Heart right ventricle (tissue), 16 donors: ENCODE results near the gene FHOD3. TPM values are rescaled to one million over a fixed set of nuclear protein-coding genes. Genes with fewer than 3 reads are reported as not detected.

Source experiments
- ATAC-seq, 8 donors: fragments of 200-7000 bp; cut with Tn5 transposase; one replicate each; pipeline ENCODE4 v1.9.1; 2020; ENCODE audit warnings: mild to moderate bottlenecking in 8 of 8, moderate library complexity in 8 of 8, moderate number of reproducible peaks in 1 of 8
- DNase-seq, 2 donors: peaks; one replicate each; pipeline ENCODE4 v3.0.0-alpha.2; 2020
- H3K27ac ChIP-seq, 10 donors: fragments of 200-600 bp; sonication (generic) in 2 of 10; one replicate each; pipeline versions ENCODE4 v1.5.0 to v1.8.0; 2020 to 2022; ENCODE audit warnings: mild to moderate bottlenecking in 3 of 10
- H3K27me3 ChIP-seq, 7 donors: fragments of 200-600 bp; one replicate each; pipeline ENCODE4 v1.8.0; 2021 to 2022; ENCODE audit warnings: mild to moderate bottlenecking in 2 of 7
- H3K36me3 ChIP-seq, 9 donors: fragments of 200-600 bp; sonication (generic) in 1 of 9; one replicate each; pipeline versions ENCODE4 v1.5.0 to v1.8.0; 2020 to 2022; ENCODE audit warnings: mild to moderate bottlenecking in 2 of 9
- H3K4me1 ChIP-seq, 9 donors: fragments of 200-600 bp; sonication (generic) in 1 of 9; one replicate each; pipeline versions ENCODE4 v1.5.0 to v1.8.0; 2020 to 2022; ENCODE audit warnings: mild to moderate bottlenecking in 4 of 9
- H3K4me3 ChIP-seq, 10 donors: fragments of 200-600 bp; sonication (generic) in 2 of 10; one replicate each; pipeline versions ENCODE4 v1.5.0 to v1.8.0; 2020 to 2022; ENCODE audit warnings: mild to moderate bottlenecking in 7 of 10, moderate library complexity in 2 of 10
- H3K9me3 ChIP-seq, 11 donors: fragments of 200-600 bp in 10 of 11; sonication (generic) in 2 of 11; one replicate each; pipeline versions ENCODE4 v1.5.0 to v1.8.0; 2013 to 2022; ENCODE audit warnings: mild to moderate bottlenecking in 2 of 11, control low read depth in 1 of 11, moderate library complexity in 1 of 11
- WGBS, 2 donors: extraction: QIAGEN DNeasy Blood & Tissue Kit; methylation state at CpG; one replicate each; pipeline ENCODE4 v1.1.7; 2013; ENCODE audit warnings: inconsistent platforms in 1 of 2; 5-methylcytosine and 5-hydroxymethylcytosine counted together
- intact Hi-C, 10 donors: fragments of 100-400 bp; cut with DNase I; formaldehyde crosslinking; loops; one replicate each; pipeline versions ENCODE4 v1.11.1 to v1.14.2; 2022
- polyA plus RNA-seq, 2 donors: library from polyadenylated mRNA; stranded (reverse); fragments of 200-250 nt; gene quantifications; one replicate each; pipeline ENCODE4 v1.2.3, GENCODE V29; 2013
- total RNA-seq, 10 donors: library from RNA; stranded (reverse); fragmentation: NEBNext Ultra II Directional in 3 of 10; extraction: Animal tissue kit (Norgen Biotek cat#: 25700) in 3 of 10; gene quantifications; one replicate each; pipeline versions ENCODE4 v1.2.1 to v1.2.4, GENCODE V29; 2021 to 2023
- TF ChIP-seq, protein P1 (sequence below), 9 donors: fragments of 200-600 bp; sonication (generic) in 2 of 9; IDR thresholded peaks; one replicate each; pipeline versions ENCODE4 v1.5.0 to v1.8.0; 2021 to 2022; ENCODE audit warnings: antibody characterized with exemption in 9 of 9, mild to moderate bottlenecking in 5 of 9, moderate library complexity in 1 of 9
- donor health status: Arrhythmogenic right ventricular cardiomyopathy.
- donor health status: ischemic (EF 13 %, LVEDD 7.1; RV severe dilation, severe dysfunction).
- donor health status: healthy with polysubstance abuse.
- donor health status: DM: no; HTN: yes; CAD: no.
- donor health status: DM: no; HTN: no; CAD: no.
- donor health status: ischemic (EF 25% LVEDD 6.9; RV normal size, moderate dysfunction).
- donor health status: ischemic (EF 25% LVEDD 5.7; RV mildly dilated, moderate dysfunction).
- donor health status: healthy.
- donor health status: DM: yes; HTN: yes; CAD: no.
- donor health status: Ischemic cardiomyopathy.
- donor health status: ischemic (EF 35%, LVEDD 5.7; RV mildly dilated, moderate dysfunction).
- donor health status: nonischemic (EF 11% LVEDD 7.7; RV severe dilation, severe dysfunction).
- donor health status: DM: yes; HTN: yes; CAD: no.
- donor health status: PGD.
- donor health status: ischemic (EF 29% LVEDD 5.4; RV normal size, mild dysfunction).
- donor health status: nonischemic (EF 23%, LVEDD 6.1; RV moderate dilation, normal function).

The FHOD3 gene
- total and polyA plus RNA-seq, 12 donors = 81.8 to 484 (median 356) TPM

DNA sequence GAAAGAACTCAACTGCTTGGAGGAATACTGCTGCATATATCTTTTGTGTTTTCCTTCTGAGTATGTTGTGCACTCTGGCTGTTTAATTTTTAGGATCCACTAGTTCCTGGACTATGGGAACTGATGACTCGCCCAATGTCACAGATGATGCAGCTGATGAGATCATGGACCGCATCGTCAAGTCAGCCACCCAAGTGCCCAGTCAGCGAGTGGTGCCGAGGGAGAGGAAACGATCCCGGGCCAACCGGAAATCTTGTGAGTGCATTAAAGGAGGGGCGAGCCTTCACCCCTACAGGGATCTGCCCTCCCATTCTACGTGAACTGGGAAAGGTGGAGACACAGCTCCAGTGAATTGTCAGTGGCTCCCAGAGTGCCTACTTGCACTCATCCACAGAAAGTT lies 471.7 kb downstream of the FHOD3 start:
- H3K4me1 ChIP-seq = peaks cover 0 to 19% (median 3%) of the 10 kb centered on the region in 9 donors
- no peak overlapping the region for H3K4me3 ChIP-seq
- intact Hi-C loops = no loop called here
- TF ChIP-seq, protein P1, sequence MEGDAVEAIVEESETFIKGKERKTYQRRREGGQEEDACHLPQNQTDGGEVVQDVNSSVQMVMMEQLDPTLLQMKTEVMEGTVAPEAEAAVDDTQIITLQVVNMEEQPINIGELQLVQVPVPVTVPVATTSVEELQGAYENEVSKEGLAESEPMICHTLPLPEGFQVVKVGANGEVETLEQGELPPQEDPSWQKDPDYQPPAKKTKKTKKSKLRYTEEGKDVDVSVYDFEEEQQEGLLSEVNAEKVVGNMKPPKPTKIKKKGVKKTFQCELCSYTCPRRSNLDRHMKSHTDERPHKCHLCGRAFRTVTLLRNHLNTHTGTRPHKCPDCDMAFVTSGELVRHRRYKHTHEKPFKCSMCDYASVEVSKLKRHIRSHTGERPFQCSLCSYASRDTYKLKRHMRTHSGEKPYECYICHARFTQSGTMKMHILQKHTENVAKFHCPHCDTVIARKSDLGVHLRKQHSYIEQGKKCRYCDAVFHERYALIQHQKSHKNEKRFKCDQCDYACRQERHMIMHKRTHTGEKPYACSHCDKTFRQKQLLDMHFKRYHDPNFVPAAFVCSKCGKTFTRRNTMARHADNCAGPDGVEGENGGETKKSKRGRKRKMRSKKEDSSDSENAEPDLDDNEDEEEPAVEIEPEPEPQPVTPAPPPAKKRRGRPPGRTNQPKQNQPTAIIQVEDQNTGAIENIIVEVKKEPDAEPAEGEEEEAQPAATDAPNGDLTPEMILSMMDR (IDR thresholded peaks at IDR 0.05) = no peak
- ATAC-seq (peak in 1 of 8 donors; percentile 3), DNase-seq (no peak)
- H3K27ac ChIP-seq = no peak overlapping the region
- peaks cover 0 to 31% (median 0%) of the 10 kb centered on the region in 9 donors for H3K36me3 ChIP-seq
- WGBS, 2 donors = 86 to 89% methylated on average over 10 of the region's 10 CpGs
- no peaks in the 10 kb centered on the region for H3K9me3 ChIP-seq
- no peaks in the 10 kb centered on the region for H3K27me3 ChIP-seq

DNA sequence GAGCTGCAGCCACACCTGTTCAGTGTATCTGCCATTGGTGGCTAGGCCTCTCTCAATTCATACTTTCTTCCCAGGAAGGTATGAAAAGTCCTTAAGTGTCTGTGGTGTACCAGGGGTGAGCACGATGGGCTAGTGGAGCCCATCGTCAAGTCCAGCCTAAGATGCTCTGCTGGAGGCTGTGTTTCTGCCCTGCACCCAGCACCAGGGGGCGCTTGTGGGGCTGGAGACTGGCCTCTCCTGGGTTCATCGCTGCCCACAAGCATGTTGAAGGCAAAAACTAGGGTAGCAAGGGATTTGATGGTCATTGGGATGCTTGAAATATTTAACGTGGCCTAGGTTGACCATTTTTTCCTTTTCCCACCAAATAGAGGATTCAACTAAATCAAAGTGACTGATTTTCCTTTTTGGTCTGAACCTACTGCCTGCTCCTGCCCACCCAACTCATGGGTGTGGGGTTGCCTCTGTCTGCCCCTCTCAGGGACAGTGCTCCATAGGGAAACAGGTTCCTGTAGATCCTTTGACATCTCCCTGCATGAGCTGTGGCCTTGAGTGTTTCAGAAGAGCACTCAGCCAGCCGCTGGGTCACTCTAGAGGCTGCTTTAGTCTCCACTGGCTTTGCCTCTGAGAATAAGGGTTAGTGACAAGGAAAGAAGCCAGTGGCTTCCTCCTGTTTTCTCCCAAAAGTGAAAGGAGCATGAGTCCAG lies 472.2 kb downstream of the FHOD3 start:
- Histone ChIP-seq H3K36me3 (peaks cover 0 to 37% (median 0%) of the 10 kb centered on the region in 9 donors), H3K27ac (no peak overlapping the region), H3K27me3 (no peaks in the 10 kb centered on the region), H3K9me3 (no peaks in the 10 kb centered on the region), H3K4me3 (no peak overlapping the region), H3K4me1 (peaks cover 0 to 19% (median 3%) of the 10 kb centered on the region in 9 donors)
- ATAC-seq (peak in 3 of 8 donors; percentile 29 to 48 (median 46)), DNase-seq (peak in 1 of 2 donors; percentile 35)
- TF ChIP-seq, protein P1 (IDR thresholded peaks at IDR 0.05) = peak in 8 of 9 donors; percentile 13 to 53 (median 43)
- intact Hi-C loops = loop anchor here in 1 of 10 donors (5.0 kb wide), 1 partner anchor 38 kb away; no protein-coding TSS in a partner anchor
- 73 to 74% methylated on average over 6 of the region's 6 CpGs for WGBS, 2 donors

DNA sequence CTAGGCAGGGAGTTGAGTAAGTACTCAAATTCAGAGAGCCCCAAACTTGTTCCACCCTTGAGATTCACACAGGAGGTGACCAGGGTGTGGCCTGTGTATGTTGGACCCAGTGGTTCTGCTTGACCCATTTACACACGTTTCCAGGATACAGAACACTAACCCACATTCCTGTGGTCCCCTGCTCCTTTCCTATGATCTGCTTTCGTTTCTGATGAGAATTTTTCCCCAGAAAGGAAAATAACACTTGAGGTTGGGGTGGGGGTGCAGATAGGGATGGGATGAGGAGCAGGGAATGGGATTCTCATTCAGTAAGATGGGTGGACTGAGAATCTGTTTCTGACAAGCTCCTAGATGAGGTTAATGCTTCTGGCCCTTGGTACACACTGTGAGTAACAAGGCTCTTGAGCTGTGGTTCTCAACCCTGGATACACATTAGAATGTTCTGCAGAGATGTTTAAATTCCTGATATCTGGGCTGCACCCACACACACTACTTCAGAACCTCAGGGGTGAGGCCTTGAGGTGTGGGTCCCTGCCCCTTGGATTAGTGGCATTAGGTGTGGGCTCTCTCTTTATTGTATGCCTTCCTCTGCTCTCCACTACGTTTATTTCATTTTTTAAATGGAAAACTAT lies 472.9 kb downstream of the FHOD3 start:
- TF ChIP-seq, protein P1 (IDR thresholded peaks at IDR 0.05) = no peak
- no peak overlapping the region for H3K27ac ChIP-seq
- H3K36me3 ChIP-seq = peaks cover 0 to 43% (median 0%) of the 10 kb centered on the region in 9 donors
- ATAC-seq (no peak), DNase-seq (no peak)
- H3K27me3 ChIP-seq = no peaks in the 10 kb centered on the region
- 77 to 79% methylated on average over 3 of the region's 3 CpGs for WGBS, 2 donors
- intact Hi-C loops = loop anchor here in 1 of 10 donors (5.0 kb wide), 1 partner anchor 37 kb away; no protein-coding TSS in a partner anchor
- no peaks in the 10 kb centered on the region for H3K9me3 ChIP-seq
- no peak overlapping the region for H3K4me3 ChIP-seq
- H3K4me1 ChIP-seq = peaks cover 0 to 19% (median 3%) of the 10 kb centered on the region in 9 donors

DNA sequence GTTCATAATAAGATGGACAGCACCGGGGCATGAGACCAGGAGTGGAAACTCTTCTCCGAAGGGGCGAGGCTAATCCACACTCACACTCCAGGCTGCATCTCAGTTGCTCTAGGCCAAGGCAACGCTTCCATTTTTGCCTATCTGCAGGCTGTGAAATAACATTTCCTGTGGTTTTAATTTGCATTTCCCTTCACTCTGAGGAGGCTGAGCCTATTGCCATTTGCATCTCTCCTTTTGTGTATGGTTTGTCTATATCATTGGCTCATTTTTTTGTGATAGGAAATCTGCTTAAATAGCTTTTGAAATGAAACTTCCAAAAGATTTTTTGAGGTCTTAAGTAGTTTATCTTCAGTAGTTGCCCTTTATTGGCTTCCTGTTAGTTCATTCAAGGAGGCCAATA lies 473.7 kb downstream of the FHOD3 start:
- Histone ChIP-seq H3K9me3 (no peaks in the 10 kb centered on the region), H3K4me1 (peaks cover 0 to 22% (median 3%) of the 10 kb centered on the region in 9 donors), H3K4me3 (no peak overlapping the region), H3K27ac (no peak overlapping the region), H3K36me3 (peaks cover 0 to 41% (median 0%) of the 10 kb centered on the region in 9 donors), H3K27me3 (no peaks in the 10 kb centered on the region)
- intact Hi-C loops = loop anchor here in 1 of 10 donors (5.0 kb wide), 1 partner anchor 36 kb away; no protein-coding TSS in a partner anchor
- 79 to 81% methylated on average over 4 of the region's 4 CpGs for WGBS, 2 donors
- DNase-seq (no peak), ATAC-seq (no peak)
- TF ChIP-seq, protein P1 (IDR thresholded peaks at IDR 0.05) = no peak
